Caco-2 (cell line): Measurements from ENCODE around the gene RAC2. TPM values are rescaled to one million over a fixed set of nuclear protein-coding genes. Genes with fewer than 3 reads are reported as not detected.

ENCODE experiments used
- BruUV-seq: library from RNA; stranded (reverse); fragments of 400-500 nt; replicated peaks from 2 replicates; lab custom pipeline; 2021; lab: Mats Ljungman, UMichigan
- CTCF ChIA-PET: fragments of 300-600 bp; sonication (Branson Sonifier 250); formaldehyde crosslinking; loops from one replicate; lab custom pipeline; 2022; ENCODE audit warnings: antibody characterized with exemption; lab: Charles Lee
- POLR2A ChIA-PET: fragments of 300-600 bp; sonication (Branson Sonifier 250); formaldehyde crosslinking; loops from one replicate; lab custom pipeline; 2022; ENCODE audit warnings: antibody characterized with exemption; lab: Charles Lee
- DNase-seq, 2 experiments: peaks; one replicate each; pipeline versions ENCODE4 v3.0.0 to v3.0.0-alpha.2; 2020 to 2022
- H3K27me3 ChIP-seq: replicated peaks from 2 replicates; pipeline ENCODE4 v1.6.0; 2011; ENCODE audit warnings: low read length; ENCODE audit not compliant: control insufficient read depth, insufficient read depth
- H3K36me3 ChIP-seq: 2 replicates; pipeline ENCODE4 v1.5.1; 2011; ENCODE audit warnings: low read length; ENCODE audit not compliant: control insufficient read depth, insufficient read depth
- H3K4me1 ChIP-seq: fragments of 250-450 bp; sonication (Bioruptor Pico); 2 replicates; pipeline ENCODE4 v1.5.1; 2020; ENCODE audit warnings: mild to moderate bottlenecking
- H3K4me3 ChIP-seq: 2 replicates; pipeline ENCODE4 v1.5.1; 2011; ENCODE audit warnings: low read depth, mild to moderate bottlenecking, control low read depth, low read length
- H3K9me3 ChIP-seq: fragments of 250-450 bp; sonication (Bioruptor Pico); 2 replicates; pipeline ENCODE4 v1.5.1; 2020; ENCODE audit warnings: mild to moderate bottlenecking, moderate library complexity
- H3K27ac Mint-ChIP-seq: one replicate; pipeline ENCODE4 v1.8.0; 2022; ENCODE audit warnings: mixed read lengths; ENCODE audit not compliant: unreplicated experiment
- H3K27me3 Mint-ChIP-seq: one replicate; pipeline ENCODE4 v1.8.0; 2022; ENCODE audit warnings: mixed read lengths; ENCODE audit not compliant: insufficient read depth, unreplicated experiment
- H3K36me3 Mint-ChIP-seq: one replicate; pipeline ENCODE4 v1.8.0; 2022; ENCODE audit warnings: mild to moderate bottlenecking, mixed read lengths; ENCODE audit not compliant: insufficient read depth, unreplicated experiment
- H3K4me1 Mint-ChIP-seq: one replicate; pipeline ENCODE4 v1.8.0; 2022; ENCODE audit warnings: low read depth, mixed read lengths; ENCODE audit not compliant: unreplicated experiment
- H3K4me3 Mint-ChIP-seq: one replicate; pipeline ENCODE4 v1.8.0; 2022; ENCODE audit warnings: mild to moderate bottlenecking, moderate library complexity, mixed read lengths; ENCODE audit not compliant: unreplicated experiment
- H3K9me3 Mint-ChIP-seq: one replicate; pipeline ENCODE4 v1.8.0; 2022; ENCODE audit warnings: mixed read lengths; ENCODE audit not compliant: unreplicated experiment
- intact Hi-C: fragments of 100-400 bp; cut with micrococcal nuclease; formaldehyde crosslinking; loops from one replicate; pipeline ENCODE4 v1.10.0; 2022; ENCODE audit not compliant: unreplicated experiment
- total RNA-seq: library from RNA; stranded (reverse); gene quantifications from 2 replicates; pipeline ENCODE4 v1.2.3, GENCODE V29; 2022
- TF ChIP-seq, protein P1 (sequence below), 2 experiments: fragments of 200-600 bp in 1 of 2; IDR thresholded peaks; 1 replicate in 1 of 2; 2 replicates in 1 of 2; pipeline versions ENCODE4 v1.5.1 to v1.8.0; 2011 to 2022; ENCODE audit warnings: antibody characterized with exemption in 1 of 2, control low read depth in 1 of 2, inconsistent platforms in 1 of 2, low read depth in 1 of 2, low read length in 1 of 2, mild to moderate bottlenecking in 1 of 2, moderate library complexity in 1 of 2; ENCODE audit not compliant: insufficient read depth in 1 of 2, severe bottlenecking in 1 of 2, unreplicated experiment in 1 of 2

The RAC2 gene
- total RNA-seq, 1 experiment from 2014 or later, result 0.25 TPM

DNA sequence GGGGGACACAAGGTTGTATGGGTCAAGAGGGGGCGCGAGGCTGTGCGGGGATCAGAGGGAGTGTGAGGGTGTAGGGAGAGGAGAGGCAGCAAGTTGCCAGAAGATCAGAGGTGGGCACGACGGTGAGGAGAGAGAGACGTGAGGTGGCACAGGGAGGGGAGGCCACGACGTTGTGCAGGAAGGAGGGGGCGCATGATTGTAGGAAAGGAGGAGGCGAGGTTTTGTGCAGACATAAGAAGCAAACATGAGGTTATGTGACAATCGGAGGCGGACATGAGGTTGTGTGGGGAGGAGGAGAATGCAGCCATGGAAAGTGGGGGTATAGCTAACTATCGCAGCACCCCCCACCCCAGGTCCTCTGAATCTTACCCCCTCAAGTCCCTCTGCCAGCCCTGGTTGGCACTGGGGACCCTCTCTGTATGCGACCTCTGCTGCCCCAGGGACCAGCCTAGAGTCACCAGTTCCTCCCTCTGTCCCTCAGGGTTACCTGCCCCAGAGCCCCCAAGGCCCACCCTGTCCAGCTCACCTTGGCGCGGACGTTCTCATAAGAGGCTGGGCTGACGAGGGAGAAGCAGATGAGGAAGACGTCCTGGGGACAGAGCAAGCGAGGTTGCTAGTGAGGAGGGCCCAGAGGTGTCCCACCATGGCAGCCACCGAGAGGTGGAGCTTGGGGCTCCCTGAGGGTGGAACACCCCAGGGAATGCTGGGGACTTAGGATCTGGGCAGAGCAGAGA, 12.5 kb downstream of the RAC2 start:
- ChIA-PET CTCF (no interaction called here), POLR2A (no interaction called here)
- H3K27me3 ChIP-seq, result no peaks in the 10 kb centered on the region; the same call in 1 of the 2 replicates
- H3K4me3 Mint-ChIP-seq, result no peak overlapping the region
- H3K4me1 Mint-ChIP-seq, result no peaks in the 10 kb centered on the region
- no peak overlapping the region for H3K27ac Mint-ChIP-seq
- H3K9me3 ChIP-seq, result no peaks in the 10 kb centered on the region
- no peaks in the 10 kb centered on the region for H3K4me1 ChIP-seq
- TF ChIP-seq, protein P1, sequence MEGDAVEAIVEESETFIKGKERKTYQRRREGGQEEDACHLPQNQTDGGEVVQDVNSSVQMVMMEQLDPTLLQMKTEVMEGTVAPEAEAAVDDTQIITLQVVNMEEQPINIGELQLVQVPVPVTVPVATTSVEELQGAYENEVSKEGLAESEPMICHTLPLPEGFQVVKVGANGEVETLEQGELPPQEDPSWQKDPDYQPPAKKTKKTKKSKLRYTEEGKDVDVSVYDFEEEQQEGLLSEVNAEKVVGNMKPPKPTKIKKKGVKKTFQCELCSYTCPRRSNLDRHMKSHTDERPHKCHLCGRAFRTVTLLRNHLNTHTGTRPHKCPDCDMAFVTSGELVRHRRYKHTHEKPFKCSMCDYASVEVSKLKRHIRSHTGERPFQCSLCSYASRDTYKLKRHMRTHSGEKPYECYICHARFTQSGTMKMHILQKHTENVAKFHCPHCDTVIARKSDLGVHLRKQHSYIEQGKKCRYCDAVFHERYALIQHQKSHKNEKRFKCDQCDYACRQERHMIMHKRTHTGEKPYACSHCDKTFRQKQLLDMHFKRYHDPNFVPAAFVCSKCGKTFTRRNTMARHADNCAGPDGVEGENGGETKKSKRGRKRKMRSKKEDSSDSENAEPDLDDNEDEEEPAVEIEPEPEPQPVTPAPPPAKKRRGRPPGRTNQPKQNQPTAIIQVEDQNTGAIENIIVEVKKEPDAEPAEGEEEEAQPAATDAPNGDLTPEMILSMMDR (IDR thresholded peaks at IDR 0.05; ENCODE audit: insufficient read depth in 1 of 2, low read depth in 1 of 2, low read length in 1 of 2, severe bottlenecking in 1 of 2, unreplicated experiment in 1 of 2), result no peak
- no peaks in the 10 kb centered on the region for H3K36me3 Mint-ChIP-seq
- peak in 1 of 2 experiments; percentile 18 for DNase-seq
- H3K27me3 Mint-ChIP-seq, result peaks cover 5% of the 10 kb centered on the region
- BruUV-seq, result no TSS peak
- intact Hi-C loops, result no loop called here
- H3K36me3 ChIP-seq, result no peaks in the 10 kb centered on the region
- no peaks in the 10 kb centered on the region for H3K9me3 Mint-ChIP-seq
- no peak overlapping the region for H3K4me3 ChIP-seq

DNA sequence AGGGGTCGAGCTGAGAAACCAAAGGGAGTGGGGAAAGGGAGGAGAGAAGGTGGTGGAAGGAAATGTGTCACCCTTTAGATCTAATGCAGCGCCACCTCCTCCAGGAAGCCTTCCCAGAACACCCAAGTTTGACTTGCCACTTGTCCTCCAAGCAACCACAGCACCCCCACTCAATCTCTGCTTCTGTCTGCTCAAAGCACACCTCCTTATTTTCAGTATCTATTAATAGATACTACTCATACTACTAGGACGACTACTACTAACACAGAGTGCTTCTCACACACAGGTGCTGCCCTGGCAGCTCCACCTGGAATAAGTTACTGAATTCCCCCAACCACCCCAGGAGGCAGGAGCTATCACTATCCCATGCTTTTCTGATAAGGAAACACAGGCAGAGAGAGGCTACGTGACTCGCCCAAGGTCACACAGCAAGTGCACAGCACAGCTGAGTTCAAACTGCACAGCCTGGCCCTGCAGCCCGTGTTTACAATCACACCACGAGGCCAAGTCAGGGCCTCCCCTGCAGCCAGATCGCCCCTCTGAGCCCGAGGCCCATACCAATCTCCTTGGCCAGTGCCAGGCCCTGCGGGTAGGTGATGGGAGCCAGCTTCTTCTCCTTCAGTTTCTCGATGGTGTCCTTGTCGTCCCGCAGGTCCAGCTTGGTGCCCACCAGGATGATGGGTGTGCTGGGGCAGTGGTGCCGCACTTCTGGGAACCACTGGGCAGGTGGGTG, 13.2 kb downstream of the RAC2 start:
- ChIA-PET CTCF (no interaction called here), POLR2A (no interaction called here)
- H3K36me3 ChIP-seq, result no peaks in the 10 kb centered on the region
- H3K27me3 ChIP-seq, result no peaks in the 10 kb centered on the region; the same call in 1 of the 2 replicates
- H3K27ac Mint-ChIP-seq, result no peak overlapping the region
- no peaks in the 10 kb centered on the region for H3K4me1 Mint-ChIP-seq
- no peaks in the 10 kb centered on the region for H3K9me3 Mint-ChIP-seq
- BruUV-seq, result no TSS peak
- H3K4me3 ChIP-seq, result no peak overlapping the region
- intact Hi-C loops, result no loop called here
- no peak overlapping the region for H3K4me3 Mint-ChIP-seq
- H3K36me3 Mint-ChIP-seq, result no peaks in the 10 kb centered on the region
- no peaks in the 10 kb centered on the region for H3K9me3 ChIP-seq
- H3K4me1 ChIP-seq, result no peaks in the 10 kb centered on the region
- TF ChIP-seq, protein P1 (IDR thresholded peaks at IDR 0.05; ENCODE audit: insufficient read depth in 1 of 2, low read depth in 1 of 2, low read length in 1 of 2, severe bottlenecking in 1 of 2, unreplicated experiment in 1 of 2), result no peak
- peaks cover 5% of the 10 kb centered on the region for H3K27me3 Mint-ChIP-seq
- peak in 1 of 2 experiments; percentile 16 for DNase-seq

DNA sequence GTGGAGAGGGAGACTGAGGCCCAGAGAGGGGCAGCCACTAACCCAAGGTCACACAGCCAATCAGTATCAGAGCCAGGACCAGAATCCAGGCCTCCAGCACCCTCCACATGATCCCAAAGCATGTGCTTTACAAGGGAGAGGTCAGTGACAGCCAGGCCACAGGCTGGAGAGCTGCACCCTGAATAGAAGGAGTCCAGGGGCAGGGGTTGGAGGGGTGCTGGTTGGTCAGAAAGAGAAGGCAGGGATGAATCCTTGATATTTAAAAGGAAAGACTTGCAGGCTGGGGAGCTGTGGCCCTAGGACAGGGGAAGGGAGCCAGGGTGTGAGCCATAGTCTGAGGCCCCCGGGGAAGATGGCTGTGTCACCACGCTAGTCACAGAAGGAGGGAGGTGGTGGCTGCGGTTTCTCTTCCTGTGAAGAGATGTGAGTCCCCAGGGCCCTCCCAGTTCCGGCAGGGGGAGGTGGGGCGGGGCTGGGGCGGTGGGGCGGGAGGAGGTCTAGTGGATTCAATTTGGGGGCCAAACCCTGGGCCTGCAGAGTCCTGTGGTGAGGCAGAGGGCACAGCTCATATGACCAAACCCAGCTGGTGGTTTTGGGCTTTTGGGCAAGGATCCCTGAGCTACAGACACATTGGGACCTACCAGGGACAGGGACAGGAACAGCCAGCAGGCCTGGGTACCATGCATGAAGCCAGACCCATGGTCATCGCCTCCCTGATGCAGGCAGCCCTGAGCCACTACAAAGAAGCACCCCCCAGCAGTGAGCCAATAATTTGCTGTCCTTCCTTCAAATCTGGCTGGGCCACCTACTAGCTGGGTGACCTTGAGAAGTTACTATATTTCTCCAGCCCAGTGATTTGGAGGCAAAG, 14.0 kb downstream of the RAC2 start:
- H3K27me3 ChIP-seq, result no peaks in the 10 kb centered on the region; the same call in 1 of the 2 replicates
- ChIA-PET CTCF (no interaction called here), POLR2A (no interaction called here)
- no peak overlapping the region for H3K27ac Mint-ChIP-seq
- H3K4me3 ChIP-seq, result no peak overlapping the region
- no peaks in the 10 kb centered on the region for H3K36me3 ChIP-seq
- H3K4me1 Mint-ChIP-seq, result no peaks in the 10 kb centered on the region
- H3K9me3 Mint-ChIP-seq, result no peaks in the 10 kb centered on the region
- no peak overlapping the region for H3K4me3 Mint-ChIP-seq
- no peaks in the 10 kb centered on the region for H3K36me3 Mint-ChIP-seq
- no peak for DNase-seq
- TF ChIP-seq, protein P1 (IDR thresholded peaks at IDR 0.05; ENCODE audit: insufficient read depth in 1 of 2, low read depth in 1 of 2, low read length in 1 of 2, severe bottlenecking in 1 of 2, unreplicated experiment in 1 of 2), result no peak
- peaks cover 5% of the 10 kb centered on the region for H3K27me3 Mint-ChIP-seq
- no peaks in the 10 kb centered on the region for H3K9me3 ChIP-seq
- no peaks in the 10 kb centered on the region for H3K4me1 ChIP-seq
- intact Hi-C loops, result no loop called here
- BruUV-seq, result no TSS peak
